Measurements from ENCODE around the gene ADGRD1. TPM values are rescaled to one million over a fixed set of nuclear protein-coding genes. Genes with fewer than 3 reads are reported as not detected.

Gene ADGRD1
- total RNA-seq, 1 donor from 2014 or later = 4.0 TPM

GRCh38 chr12:131049002-131049401, 95.3 kb downstream of the ADGRD1 start:
- DNase-seq (ENCODE audit: low spot score, unreplicated experiment) = no peak
- Mint-ChIP-seq H3K4me3 (ENCODE audit: low read depth) (no peak overlapping the region), H3K36me3 (ENCODE audit: insufficient read depth) (no peaks in the 10 kb centered on the region), H3K27me3 (peaks cover 13% of the 10 kb centered on the region), H3K4me1 (ENCODE audit: low read depth) (peaks cover 2% of the 10 kb centered on the region), H3K27ac (no peak overlapping the region), H3K9me3 (ENCODE audit: low read depth) (no peaks in the 10 kb centered on the region)
- no peak for TF ChIP-seq CTCF (IDR thresholded peaks at IDR 0.05; ENCODE audit: unreplicated experiment)

- no peak overlapping the region for H3K4me3 Mint-ChIP-seq (ENCODE audit: low read depth)
- no peak for DNase-seq (ENCODE audit: low spot score, unreplicated experiment)
- no peaks in the 10 kb centered on the region for H3K4me1 Mint-ChIP-seq (ENCODE audit: low read depth)
- H3K27ac Mint-ChIP-seq = no peak overlapping the region
- H3K9me3 Mint-ChIP-seq (ENCODE audit: low read depth) = no peaks in the 10 kb centered on the region
- no peaks in the 10 kb centered on the region for H3K36me3 Mint-ChIP-seq (ENCODE audit: insufficient read depth)
- TF ChIP-seq CTCF (IDR thresholded peaks at IDR 0.05; ENCODE audit: unreplicated experiment) = no peak
- peaks cover 13% of the 10 kb centered on the region for H3K27me3 Mint-ChIP-seq
Observed at GRCh38 chr12:131049549-131050339, 96.0 kb downstream of the ADGRD1 start.

GRCh38 chr12:131050463-131051154, 96.9 kb downstream of the ADGRD1 start:
- no peak overlapping the region for H3K4me3 Mint-ChIP-seq (ENCODE audit: low read depth)
- H3K9me3 Mint-ChIP-seq (ENCODE audit: low read depth) = no peaks in the 10 kb centered on the region
- no peak for TF ChIP-seq CTCF (IDR thresholded peaks at IDR 0.05; ENCODE audit: unreplicated experiment)

GRCh38 chr12:131051155-131051473, 97.4 kb downstream of the ADGRD1 start:
- Mint-ChIP-seq H3K27ac (no peak overlapping the region), H3K27me3 (peaks cover 15% of the 10 kb centered on the region), H3K9me3 (ENCODE audit: low read depth) (no peaks in the 10 kb centered on the region), H3K36me3 (ENCODE audit: insufficient read depth) (no peaks in the 10 kb centered on the region), H3K4me1 (ENCODE audit: low read depth) (no peaks in the 10 kb centered on the region), H3K4me3 (ENCODE audit: low read depth) (no peak overlapping the region)
- DNase-seq (ENCODE audit: low spot score, unreplicated experiment) = no peak
- TF ChIP-seq CTCF (IDR thresholded peaks at IDR 0.05; ENCODE audit: unreplicated experiment) = no peak

More at GRCh38 chr12:131050463-131051154, 96.9 kb downstream of the ADGRD1 start:
- H3K4me1 Mint-ChIP-seq (ENCODE audit: low read depth) = no peaks in the 10 kb centered on the region
- no peak overlapping the region for H3K27ac Mint-ChIP-seq
- no peaks in the 10 kb centered on the region for H3K36me3 Mint-ChIP-seq (ENCODE audit: insufficient read depth)
- H3K27me3 Mint-ChIP-seq = peaks cover 15% of the 10 kb centered on the region
- no peak for DNase-seq (ENCODE audit: low spot score, unreplicated experiment)

- no peak overlapping the region for H3K4me3 Mint-ChIP-seq (ENCODE audit: low read depth)
- H3K9me3 Mint-ChIP-seq (ENCODE audit: low read depth) = no peaks in the 10 kb centered on the region
- TF ChIP-seq CTCF (IDR thresholded peaks at IDR 0.05; ENCODE audit: unreplicated experiment) = no peak
- DNase-seq (ENCODE audit: low spot score, unreplicated experiment) = no peak
- H3K4me1 Mint-ChIP-seq (ENCODE audit: low read depth) = no peaks in the 10 kb centered on the region
- no peak overlapping the region for H3K27ac Mint-ChIP-seq
- peaks cover 22% of the 10 kb centered on the region for H3K27me3 Mint-ChIP-seq
- no peaks in the 10 kb centered on the region for H3K36me3 Mint-ChIP-seq (ENCODE audit: insufficient read depth)
Observed at GRCh38 chr12:131052063-131052781, 98.5 kb downstream of the ADGRD1 start.
